Endothelial cell of umbilical vein (primary cell): ENCODE measurements around the gene FAM174B.

ENCODE experiments used
- GATA2 ChIP-seq: IDR thresholded peaks from 2 replicates; pipeline ENCODE4 v1.7.0; 2011; ENCODE audit warnings: low read depth, mild to moderate bottlenecking, moderate library complexity, mixed read lengths, low read length; ENCODE audit not compliant: insufficient read length, insufficient read depth
- JUN ChIP-seq: IDR thresholded peaks from 2 replicates; pipeline ENCODE4 v1.6.1; 2011; ENCODE audit warnings: borderline replicate concordance, low read depth; ENCODE audit not compliant: insufficient read length, insufficient read depth
- MYC ChIP-seq: IDR thresholded peaks from one replicate; pipeline ENCODE4 v1.6.1; 2011; ENCODE audit warnings: mild to moderate bottlenecking, low read depth, low read length
- POLR2A ChIP-seq: IDR thresholded peaks from 2 replicates; pipeline ENCODE4 v1.6.1; 2012; ENCODE audit warnings: low read depth, mild to moderate bottlenecking, control low read depth, low read length
- POLR2AphosphoS5 ChIP-seq: IDR thresholded peaks from 2 replicates; pipeline ENCODE4 v1.6.1; 2012; ENCODE audit warnings: low read depth, mild to moderate bottlenecking, control low read depth, low read length, moderate library complexity; ENCODE audit not compliant: insufficient read depth
- TF ChIP-seq, protein P1 (sequence below), 2 donors: IDR thresholded peaks; 1 replicate in 1 of 2; 2 replicates in 1 of 2; pipeline ENCODE4 v1.5.1; 2011; ENCODE audit warnings: low read length in 2 of 2, mild to moderate bottlenecking in 2 of 2, moderate library complexity in 2 of 2, control low read depth in 1 of 2, inconsistent platforms in 1 of 2, low read depth in 1 of 2; ENCODE audit not compliant: insufficient read depth in 1 of 2; ENCODE audit errors: extremely low read depth in 1 of 2
- TF ChIP-seq, protein P2 (sequence below): IDR thresholded peaks from 2 replicates; pipeline ENCODE4 v1.6.1; 2011; ENCODE audit not compliant: insufficient read depth, insufficient read length

DNA sequence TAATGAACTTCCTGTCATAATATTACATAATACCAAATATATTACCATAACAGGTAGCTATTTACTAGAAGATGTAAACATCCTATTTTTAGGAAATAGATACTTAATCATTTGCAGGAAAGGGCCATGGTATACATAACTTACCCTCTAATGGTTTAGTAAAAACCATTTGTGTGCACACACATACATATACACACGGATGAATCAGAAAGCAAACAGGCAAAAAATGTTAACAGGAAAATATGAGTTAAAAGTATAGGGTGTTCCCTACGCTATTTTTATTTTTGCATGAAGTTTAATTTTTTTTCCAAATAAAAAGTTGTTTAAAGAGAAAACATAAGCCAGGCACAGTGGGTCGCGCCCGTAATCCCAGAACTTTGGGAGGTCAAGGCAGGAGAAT is 34.6 kb downstream of the FAM174B start:
- TF ChIP-seq POLR2A (no peak), POLR2AphosphoS5 (no peak), MYC (no peak), JUN (no peak), GATA2 (no peak)
- TF ChIP-seq, protein P1, sequence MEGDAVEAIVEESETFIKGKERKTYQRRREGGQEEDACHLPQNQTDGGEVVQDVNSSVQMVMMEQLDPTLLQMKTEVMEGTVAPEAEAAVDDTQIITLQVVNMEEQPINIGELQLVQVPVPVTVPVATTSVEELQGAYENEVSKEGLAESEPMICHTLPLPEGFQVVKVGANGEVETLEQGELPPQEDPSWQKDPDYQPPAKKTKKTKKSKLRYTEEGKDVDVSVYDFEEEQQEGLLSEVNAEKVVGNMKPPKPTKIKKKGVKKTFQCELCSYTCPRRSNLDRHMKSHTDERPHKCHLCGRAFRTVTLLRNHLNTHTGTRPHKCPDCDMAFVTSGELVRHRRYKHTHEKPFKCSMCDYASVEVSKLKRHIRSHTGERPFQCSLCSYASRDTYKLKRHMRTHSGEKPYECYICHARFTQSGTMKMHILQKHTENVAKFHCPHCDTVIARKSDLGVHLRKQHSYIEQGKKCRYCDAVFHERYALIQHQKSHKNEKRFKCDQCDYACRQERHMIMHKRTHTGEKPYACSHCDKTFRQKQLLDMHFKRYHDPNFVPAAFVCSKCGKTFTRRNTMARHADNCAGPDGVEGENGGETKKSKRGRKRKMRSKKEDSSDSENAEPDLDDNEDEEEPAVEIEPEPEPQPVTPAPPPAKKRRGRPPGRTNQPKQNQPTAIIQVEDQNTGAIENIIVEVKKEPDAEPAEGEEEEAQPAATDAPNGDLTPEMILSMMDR (IDR thresholded peaks at IDR 0.05; ENCODE audit: extremely low read depth in 1 of 2, insufficient read depth in 1 of 2, low read depth in 1 of 2, low read length in 2 of 2), result no peak
- TF ChIP-seq, protein P2, sequence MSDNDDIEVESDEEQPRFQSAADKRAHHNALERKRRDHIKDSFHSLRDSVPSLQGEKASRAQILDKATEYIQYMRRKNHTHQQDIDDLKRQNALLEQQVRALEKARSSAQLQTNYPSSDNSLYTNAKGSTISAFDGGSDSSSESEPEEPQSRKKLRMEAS, result no peak
